Right lobe of liver (tissue), 4 donors: Measurements from ENCODE around the gene SMARCC1.

Experiments used
- CTCF ChIP-seq, 4 donors: fragments of 200-600 bp in 3 of 4; fragments of 450-650 bp in 1 of 4; IDR thresholded peaks; one replicate each; pipeline versions ENCODE4 v1.5.1 to v1.8.0; 2016 to 2022; ENCODE audit warnings: antibody characterized with exemption in 4 of 4, mild to moderate bottlenecking in 2 of 4
- POLR2A ChIP-seq: fragments of 450-650 bp; IDR thresholded peaks from one replicate; pipeline ENCODE4 v1.6.1; 2017; ENCODE audit warnings: antibody characterized with exemption, mild to moderate bottlenecking
- donor health status: DM: no; HTN: no; CAD: no.
- donor health status: DM: no; HTN: no; CAD: no.
- donor health status: DM: no; HTN: yes; CAD: no.

GRCh38 chr3:47556351-47556750 lies 225.3 kb downstream of the SMARCC1 start:
- no peak for TF ChIP-seq CTCF (IDR thresholded peaks at IDR 0.05)
- no peak for TF ChIP-seq POLR2A
